Neuronal stem cell (in vitro differentiated cells): ENCODE results near the gene GZF1.

Experiments used
- DNase-seq: peaks from one replicate; pipeline ENCODE4 v3.0.0-alpha.2; 2013; ENCODE audit warnings: low spot score
- H2AFZ ChIP-seq: one replicate; pipeline ENCODE4 v1.6.1; 2013; ENCODE audit warnings: mild to moderate bottlenecking, low read length, inconsistent platforms
- H2AK5ac ChIP-seq: 2 replicates; pipeline ENCODE4 v1.6.1; 2013; ENCODE audit warnings: low read depth, mild to moderate bottlenecking, inconsistent platforms, low read length, moderate library complexity, mixed read lengths
- H2BK120ac ChIP-seq: 2 replicates; pipeline ENCODE4 v1.6.1; 2013; ENCODE audit warnings: low read depth, mild to moderate bottlenecking, inconsistent platforms, low read length, moderate library complexity, mixed read lengths
- H2BK12ac ChIP-seq: one replicate; pipeline ENCODE4 v1.6.1; 2013; ENCODE audit warnings: low read length, inconsistent platforms
- H2BK15ac ChIP-seq: 2 replicates; pipeline ENCODE4 v1.6.1; 2013; ENCODE audit warnings: mild to moderate bottlenecking, low read length, inconsistent platforms, mixed read lengths
- H2BK5ac ChIP-seq: one replicate; pipeline ENCODE4 v1.6.1; 2013; ENCODE audit warnings: inconsistent platforms, mild to moderate bottlenecking, low read length, moderate library complexity
- H3K14ac ChIP-seq: one replicate; pipeline ENCODE4 v1.6.1; 2013; ENCODE audit warnings: low read length, inconsistent platforms
- H3K18ac ChIP-seq: 2 replicates; pipeline ENCODE4 v1.6.1; 2013; ENCODE audit warnings: low read length, inconsistent platforms
- H3K23ac ChIP-seq: 2 replicates; pipeline ENCODE4 v1.6.1; 2013; ENCODE audit warnings: low read depth, mild to moderate bottlenecking, mixed read lengths, low read length, inconsistent platforms; ENCODE audit not compliant: poor library complexity
- H3K27ac ChIP-seq: replicated peaks from 3 replicates; pipeline ENCODE4 v1.5.1; 2013; ENCODE audit warnings: low read length, inconsistent platforms
- H3K27me3 ChIP-seq, 3 experiments: 2 replicates each; pipeline ENCODE4 v1.6.1; 2013; ENCODE audit warnings: low read length in 3 of 3, mild to moderate bottlenecking in 2 of 3, inconsistent platforms in 1 of 3, low read depth in 1 of 3, mixed read lengths in 1 of 3, moderate library complexity in 1 of 3; ENCODE audit not compliant: control insufficient read depth in 3 of 3, insufficient read depth in 3 of 3
- H3K36me3 ChIP-seq, 2 donors: replicated peaks in 1 of 2; 2 replicates each; pipeline ENCODE4 v1.6.1; 2013; ENCODE audit warnings: low read length in 2 of 2; ENCODE audit not compliant: control insufficient read depth in 2 of 2, insufficient read depth in 2 of 2
- H3K4ac ChIP-seq: 2 replicates; pipeline ENCODE4 v1.6.1; 2013; ENCODE audit warnings: inconsistent platforms, mild to moderate bottlenecking, low read length, moderate library complexity
- H3K4me1 ChIP-seq, 2 donors: 1 replicate in 1 of 2; 2 replicates in 1 of 2; pipeline ENCODE4 v1.6.1; 2013; ENCODE audit warnings: low read length in 2 of 2, low read depth in 1 of 2; ENCODE audit not compliant: control insufficient read depth in 2 of 2, insufficient read depth in 1 of 2
- H3K4me2 ChIP-seq: one replicate; pipeline ENCODE4 v1.6.1; 2013; ENCODE audit warnings: mild to moderate bottlenecking, low read length, inconsistent platforms; ENCODE audit not compliant: insufficient read depth, poor library complexity, severe bottlenecking
- H3K4me3 ChIP-seq, 2 donors: 2 replicates each; pipeline ENCODE4 v1.5.1; 2013; ENCODE audit warnings: low read length in 2 of 2, mild to moderate bottlenecking in 2 of 2, inconsistent platforms in 1 of 2, moderate library complexity in 1 of 2
- H3K79me1 ChIP-seq: one replicate; pipeline ENCODE4 v1.6.1; 2013; ENCODE audit warnings: low read depth, mild to moderate bottlenecking, inconsistent platforms, low read length, moderate library complexity
- H3K9ac ChIP-seq: one replicate; pipeline ENCODE4 v1.6.1; 2013; ENCODE audit warnings: mild to moderate bottlenecking, low read depth, low read length, inconsistent platforms; ENCODE audit not compliant: poor library complexity
- H3K9me3 ChIP-seq, 2 donors: replicated peaks in 1 of 2; 2 replicates each; pipeline versions ENCODE3 to v1.6.1; 2013; ENCODE audit warnings: low read length in 2 of 2, mild to moderate bottlenecking in 2 of 2, inconsistent platforms in 1 of 2, low read depth in 1 of 2, mixed read lengths in 1 of 2, moderate library complexity in 1 of 2; ENCODE audit not compliant: control insufficient read depth in 2 of 2, insufficient read depth in 1 of 2
- H4K8ac ChIP-seq: one replicate; pipeline ENCODE4 v1.6.1; 2013; ENCODE audit warnings: low read depth, mild to moderate bottlenecking, inconsistent platforms, low read length, moderate library complexity
- H4K91ac ChIP-seq: one replicate; pipeline ENCODE4 v1.6.1; 2013; ENCODE audit warnings: low read length, low read depth, mild to moderate bottlenecking, inconsistent platforms; ENCODE audit not compliant: poor library complexity
- WGBS, 2 donors: extraction: QIAGEN DNeasy Blood & Tissue Kit; methylation state at CpG; one replicate each; pipeline ENCODE4 v1.1.7; 2013; ENCODE audit warnings: missing lambda C conversion rate in 2 of 2, mixed read lengths in 1 of 2; ENCODE audit not compliant: insufficient read length in 2 of 2, insufficient replicate concordance in 1 of 2; ENCODE audit errors: extremely low coverage in 2 of 2; 5-methylcytosine and 5-hydroxymethylcytosine counted together

Gene GZF1

GRCh38 chr20:23325107-23325506, 36.9 kb upstream of the GZF1 start:
- no CpG with 5 or more reads among the region's 3 CpGs for WGBS, 2 donors
- Histone ChIP-seq H3K4me1 (peaks cover 0 to 6% of the 10 kb centered on the region in 2 donors), H3K36me3 (no peaks in the 10 kb centered on the region), H3K9me3 (peaks cover 0 to 3% of the 10 kb centered on the region in 2 donors), H2AK5ac (no peak overlapping the region), H3K27me3 (no peaks in the 10 kb centered on the region), H3K4me3 (no peak overlapping the region), H3K9ac (no peak overlapping the region), H2AFZ (no peak overlapping the region), H4K91ac (no peak overlapping the region), H3K79me1 (no peaks in the 10 kb centered on the region), H4K8ac (no peak overlapping the region), H3K23ac (no peak overlapping the region), H3K14ac (no peak overlapping the region), H3K4me2 (no peak overlapping the region), H2BK15ac (no peak overlapping the region), H2BK12ac (no peak overlapping the region), H3K18ac (no peak overlapping the region), H3K4ac (no peak overlapping the region), H3K27ac (no peak overlapping the region), H2BK120ac (no peak overlapping the region), H2BK5ac (no peak overlapping the region)
- no peak for DNase-seq

GRCh38 chr20:23326774-23327173, 35.2 kb upstream of the GZF1 start:
- WGBS, 2 donors = no CpG with 5 or more reads among the region's 8 CpGs
- Histone ChIP-seq H3K18ac (peak overlapping the region; percentile 80), H2AK5ac (no peak overlapping the region), H3K4me2 (no peak overlapping the region), H3K27ac (no peak overlapping the region), H2BK5ac (no peak overlapping the region), H3K9me3 (peaks cover 0 to 3% of the 10 kb centered on the region in 2 donors), H3K23ac (no peak overlapping the region), H2BK120ac (no peak overlapping the region), H4K8ac (no peak overlapping the region), H2AFZ (no peak overlapping the region), H3K4ac (no peak overlapping the region), H3K27me3 (no peaks in the 10 kb centered on the region), H3K9ac (no peak overlapping the region), H3K79me1 (no peaks in the 10 kb centered on the region), H3K4me3 (peak overlapping the region in 1 of 2 donors; percentile 32), H3K36me3 (no peaks in the 10 kb centered on the region), H2BK15ac (no peak overlapping the region), H3K14ac (no peak overlapping the region), H2BK12ac (no peak overlapping the region), H3K4me1 (peaks cover 0 to 6% of the 10 kb centered on the region in 2 donors), H4K91ac (no peak overlapping the region)
- DNase-seq = no peak

GRCh38 chr20:23327617-23328333, 34.2 kb upstream of the GZF1 start:
- Histone ChIP-seq H3K18ac (no peak overlapping the region), H3K23ac (no peak overlapping the region), H2BK15ac (no peak overlapping the region), H3K4me1 (peaks cover 0 to 7% of the 10 kb centered on the region in 2 donors), H3K14ac (no peak overlapping the region), H2AFZ (no peak overlapping the region), H3K79me1 (no peaks in the 10 kb centered on the region), H3K4me3 (no peak overlapping the region), H3K27ac (no peak overlapping the region), H4K8ac (no peak overlapping the region), H4K91ac (no peak overlapping the region), H3K4me2 (no peak overlapping the region), H2BK5ac (no peak overlapping the region), H2AK5ac (no peak overlapping the region), H3K36me3 (no peaks in the 10 kb centered on the region), H2BK12ac (no peak overlapping the region), H3K9me3 (peaks cover 0 to 3% of the 10 kb centered on the region in 2 donors), H3K27me3 (no peaks in the 10 kb centered on the region), H2BK120ac (no peak overlapping the region), H3K9ac (no peak overlapping the region), H3K4ac (no peak overlapping the region)
- DNase-seq = no peak
- no CpG with 5 or more reads among the region's 15 CpGs for WGBS, 2 donors

- no peak overlapping the region for H4K8ac ChIP-seq
- H3K4ac ChIP-seq = no peak overlapping the region
- H3K79me1 ChIP-seq = no peaks in the 10 kb centered on the region
- H4K91ac ChIP-seq = no peak overlapping the region
- no peak overlapping the region for H2BK120ac ChIP-seq
- H3K36me3 ChIP-seq = no peaks in the 10 kb centered on the region
- no peak overlapping the region for H3K27ac ChIP-seq
- H3K14ac ChIP-seq = no peak overlapping the region
- H3K9me3 ChIP-seq = peaks cover 0 to 3% of the 10 kb centered on the region in 2 donors
- H3K18ac ChIP-seq = peak overlapping the region; percentile 31
- peaks cover 0 to 4% of the 10 kb centered on the region in 2 donors for H3K4me1 ChIP-seq
- no peak overlapping the region for H2AFZ ChIP-seq
- H3K4me2 ChIP-seq = no peak overlapping the region
- H3K4me3 ChIP-seq = no peak overlapping the region
- H3K23ac ChIP-seq = no peak overlapping the region
- H3K27me3 ChIP-seq = no peaks in the 10 kb centered on the region
- H2BK5ac ChIP-seq = no peak overlapping the region
- no peak overlapping the region for H3K9ac ChIP-seq
- DNase-seq = no peak
- H2BK15ac ChIP-seq = no peak overlapping the region
- no peak overlapping the region for H2BK12ac ChIP-seq
- no CpG with 5 or more reads among the region's 8 CpGs for WGBS, 2 donors
- peak overlapping the region; percentile 67 for H2AK5ac ChIP-seq
Observed at GRCh38 chr20:23331450-23332350, 30.3 kb upstream of the GZF1 start.
